Naive B cell (primary cell): Measurements from ENCODE around the gene CGNL1. TPM values are rescaled to one million over a fixed set of nuclear protein-coding genes. Genes with fewer than 3 reads are reported as not detected.

Experiments
- ATAC-seq, 2 donors: fragments of 150-1000 bp; cut with Tn5 transposase; 2 replicates each; pipeline ENCODE4 v1.10.0; 2021; ENCODE audit warnings: low read depth in 2 of 2, mild to moderate bottlenecking in 2 of 2, moderate library complexity in 2 of 2
- DNase-seq: peaks from one replicate; pipeline ENCODE4 v3.0.0; 2022
- H3K27ac Mint-ChIP-seq, 6 donors: one replicate each; pipeline ENCODE4 v1.8.0; 2020 to 2022; ENCODE audit warnings: mild to moderate bottlenecking in 6 of 6, mixed read lengths in 6 of 6, moderate library complexity in 5 of 6, inconsistent platforms in 2 of 6
- H3K27me3 Mint-ChIP-seq, 3 donors: one replicate each; pipeline ENCODE4 v1.8.0; 2021 to 2022; ENCODE audit warnings: mixed read lengths in 3 of 3, mild to moderate bottlenecking in 1 of 3
- H3K36me3 Mint-ChIP-seq, 2 donors: one replicate each; pipeline ENCODE4 v1.8.0; 2020 to 2022; ENCODE audit warnings: mixed read lengths in 2 of 2, inconsistent platforms in 1 of 2, mild to moderate bottlenecking in 1 of 2
- H3K4me1 Mint-ChIP-seq, 3 donors: one replicate each; pipeline ENCODE4 v1.8.0; 2020 to 2022; ENCODE audit warnings: mixed read lengths in 3 of 3, inconsistent platforms in 1 of 3, mild to moderate bottlenecking in 1 of 3, moderate library complexity in 1 of 3
- H3K4me3 Mint-ChIP-seq, 8 donors: one replicate each; pipeline ENCODE4 v1.8.0; 2020 to 2022; ENCODE audit warnings: mild to moderate bottlenecking in 8 of 8, mixed read lengths in 8 of 8, moderate library complexity in 8 of 8, inconsistent platforms in 2 of 8
- H3K9me3 Mint-ChIP-seq, 7 donors: one replicate each; pipeline ENCODE4 v1.8.0; 2020 to 2022; ENCODE audit warnings: mixed read lengths in 7 of 7, mild to moderate bottlenecking in 5 of 7, inconsistent platforms in 2 of 7, moderate library complexity in 1 of 7
- polyA plus RNA-seq, 6 donors: library from polyadenylated mRNA; unstranded; fragments of 300-500 nt; fragmentation: Illumina TruSeq; gene quantifications; one replicate each; pipeline ENCODE4 v1.2.3, GENCODE V29; 2021; ENCODE audit warnings: low read depth in 6 of 6

The CGNL1 gene
- polyA plus RNA-seq, 6 donors from 2014 or later, result 0.09 TPM; not detected in 4

DNA sequence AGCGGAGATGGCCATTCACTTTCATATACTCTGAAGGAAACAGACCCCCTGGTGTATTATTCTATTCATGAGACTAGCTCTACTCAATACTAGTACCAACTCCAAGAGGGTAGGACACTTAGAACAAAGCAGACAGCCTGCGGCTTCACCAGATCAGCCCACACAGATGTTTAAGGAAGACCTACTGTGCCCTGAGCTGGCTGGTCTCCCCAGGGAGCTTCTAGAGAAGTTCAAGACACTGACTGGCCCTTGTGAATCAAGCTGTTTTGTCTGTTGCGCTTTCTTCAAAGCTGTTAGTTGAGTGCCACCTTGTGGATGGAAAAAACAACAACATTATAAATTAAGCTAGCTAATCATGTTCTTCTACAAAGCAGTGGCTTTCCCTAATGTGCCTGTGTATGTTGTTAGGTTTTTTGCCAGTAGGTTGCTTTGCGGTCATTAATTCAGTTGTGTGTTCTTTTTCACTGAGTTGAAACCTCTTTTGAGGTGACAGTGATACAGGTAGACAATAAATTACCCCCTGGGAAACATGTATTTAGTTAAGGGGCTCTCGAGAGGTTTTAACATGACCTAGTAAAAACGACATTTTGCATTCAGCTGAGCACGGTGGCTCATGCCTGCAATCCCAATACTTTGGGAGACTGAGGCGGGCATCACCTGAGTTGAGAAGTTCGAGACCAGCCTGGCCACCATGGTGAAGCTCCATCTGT lies 151.2 kb downstream of the CGNL1 start:
- Mint-ChIP-seq H3K4me3 (peak overlapping the region in 1 of 8 donors; percentile 6), H3K9me3 (no peaks in the 10 kb centered on the region), H3K27ac (peak overlapping the region in 1 of 6 donors; percentile 44), H3K36me3 (no peaks in the 10 kb centered on the region), H3K27me3 (no peaks in the 10 kb centered on the region), H3K4me1 (peaks cover 9 to 20% (median 15%) of the 10 kb centered on the region in 3 donors)
- DNase-seq (peak; percentile 79), ATAC-seq (peak; percentile 98 to 100)

DNA sequence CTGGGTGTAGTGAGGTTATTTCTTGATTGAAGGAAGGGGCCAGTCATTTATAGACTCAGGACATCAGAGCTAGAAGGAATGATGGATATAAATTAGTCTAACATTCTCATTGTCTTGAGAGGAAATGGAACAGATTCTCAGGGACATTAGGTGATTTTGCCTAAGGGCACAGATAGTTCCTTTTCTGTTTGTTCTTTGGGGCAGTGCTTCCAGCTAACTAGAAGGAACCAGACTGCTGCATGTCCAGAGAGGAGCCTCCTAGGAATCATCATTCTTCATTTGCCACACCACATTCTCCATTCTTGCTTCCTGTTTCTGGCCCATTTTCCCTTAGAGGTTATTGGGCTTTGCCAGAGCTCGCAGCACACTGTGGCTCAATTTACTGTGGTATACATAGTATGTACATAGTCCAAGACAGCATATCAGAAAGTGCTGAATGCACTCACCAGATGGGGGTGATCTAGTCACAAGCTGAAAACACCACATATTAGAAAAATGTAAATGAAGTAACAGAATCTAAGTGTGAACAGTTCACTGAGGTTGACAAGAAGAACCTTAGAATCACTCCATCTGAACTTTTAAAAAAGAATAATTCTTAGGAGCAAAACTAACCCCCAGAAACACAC lies 152.7 kb downstream of the CGNL1 start:
- H3K27ac Mint-ChIP-seq, result no peak overlapping the region
- DNase-seq, result no peak
- H3K27me3 Mint-ChIP-seq, result no peaks in the 10 kb centered on the region
- H3K4me3 Mint-ChIP-seq, result no peak overlapping the region
- H3K36me3 Mint-ChIP-seq, result no peaks in the 10 kb centered on the region
- no peaks in the 10 kb centered on the region for H3K9me3 Mint-ChIP-seq
- H3K4me1 Mint-ChIP-seq, result peaks cover 5 to 10% (median 9%) of the 10 kb centered on the region in 3 donors
- ATAC-seq, result no peak

DNA sequence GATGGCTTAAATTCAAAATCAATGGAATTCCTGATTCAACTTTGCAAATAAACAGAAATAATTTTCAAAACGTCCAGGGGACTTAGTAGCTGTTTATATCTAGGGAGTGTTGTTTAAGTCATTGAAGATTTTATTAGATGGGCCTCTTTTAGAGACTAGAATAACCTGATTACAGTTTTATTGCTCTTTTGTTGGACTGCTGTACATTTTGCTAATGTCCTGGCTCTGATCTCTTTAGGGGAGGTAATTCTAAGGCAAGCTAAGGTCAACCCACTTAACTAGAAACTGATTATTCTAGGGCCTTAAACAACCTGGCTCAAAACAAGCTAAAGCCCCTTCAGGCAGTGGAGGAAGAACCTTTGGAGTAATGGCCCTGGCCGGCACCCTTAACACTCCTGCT lies 153.4 kb downstream of the CGNL1 start:
- Mint-ChIP-seq H3K9me3 (no peaks in the 10 kb centered on the region), H3K27me3 (no peaks in the 10 kb centered on the region), H3K4me3 (no peak overlapping the region), H3K4me1 (peaks cover 5 to 10% (median 9%) of the 10 kb centered on the region in 3 donors), H3K36me3 (no peaks in the 10 kb centered on the region), H3K27ac (peak overlapping the region in 1 of 6 donors; percentile 5)
- ATAC-seq (no peak), DNase-seq (no peak)

GRCh38 chr15:57532731-57533447 lies 156.6 kb downstream of the CGNL1 start:
- no peaks in the 10 kb centered on the region for H3K36me3 Mint-ChIP-seq
- no peak for ATAC-seq
- no peak overlapping the region for H3K4me3 Mint-ChIP-seq
- DNase-seq, result no peak
- peak overlapping the region in 1 of 6 donors; percentile 1 for H3K27ac Mint-ChIP-seq
- no peaks in the 10 kb centered on the region for H3K4me1 Mint-ChIP-seq
- H3K9me3 Mint-ChIP-seq, result peaks cover 0 to 11% (median 5%) of the 10 kb centered on the region in 7 donors
- peaks cover 0 to 5% (median 0%) of the 10 kb centered on the region in 3 donors for H3K27me3 Mint-ChIP-seq

DNA sequence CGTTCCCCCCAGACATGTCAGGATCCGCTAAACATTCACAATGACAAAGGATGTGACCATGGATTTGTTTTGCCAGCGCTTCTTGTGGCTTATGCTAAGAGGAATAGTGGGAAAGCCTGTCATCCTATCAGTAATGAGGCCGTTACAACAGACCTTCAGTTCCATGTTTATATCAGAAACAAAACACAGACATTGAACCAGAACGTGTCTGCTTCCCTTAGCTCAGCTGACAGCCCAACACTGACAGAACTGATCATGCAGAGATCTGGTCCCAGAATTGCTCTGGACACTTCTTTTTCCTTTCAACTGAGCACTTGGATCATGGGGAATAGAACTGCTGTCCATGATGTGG lies 157.1 kb downstream of the CGNL1 start:
- Mint-ChIP-seq H3K27ac (no peak overlapping the region), H3K27me3 (peaks cover 0 to 5% (median 0%) of the 10 kb centered on the region in 3 donors), H3K36me3 (no peaks in the 10 kb centered on the region), H3K4me3 (no peak overlapping the region), H3K4me1 (no peaks in the 10 kb centered on the region), H3K9me3 (peaks cover 0 to 11% (median 5%) of the 10 kb centered on the region in 7 donors)
- DNase-seq (no peak), ATAC-seq (no peak)

- Mint-ChIP-seq H3K9me3 (peaks cover 0 to 11% (median 5%) of the 10 kb centered on the region in 7 donors), H3K27me3 (peaks cover 1 to 6% (median 5%) of the 10 kb centered on the region in 3 donors), H3K4me3 (no peak overlapping the region), H3K36me3 (no peaks in the 10 kb centered on the region), H3K27ac (no peak overlapping the region), H3K4me1 (no peaks in the 10 kb centered on the region)
- ATAC-seq, result no peak
- no peak for DNase-seq
Measured at GRCh38 chr15:57534281-57534680, 158.0 kb downstream of the CGNL1 start.

GRCh38 chr15:57537072-57537471 lies 160.8 kb downstream of the CGNL1 start:
- H3K27me3 Mint-ChIP-seq, result peaks cover 6 to 20% (median 12%) of the 10 kb centered on the region in 3 donors

GRCh38 chr15:57537488-57538264 lies 161.4 kb downstream of the CGNL1 start:
- Mint-ChIP-seq H3K27me3 (peaks cover 8 to 20% (median 12%) of the 10 kb centered on the region in 3 donors), H3K9me3 (peaks cover 0 to 17% (median 8%) of the 10 kb centered on the region in 7 donors), H3K4me3 (no peak overlapping the region), H3K27ac (no peak overlapping the region), H3K36me3 (peaks cover 0 to 10% of the 10 kb centered on the region in 2 donors), H3K4me1 (no peaks in the 10 kb centered on the region)
- ATAC-seq (no peak), DNase-seq (no peak)

More at GRCh38 chr15:57537072-57537471, 160.8 kb downstream of the CGNL1 start:
- Mint-ChIP-seq H3K4me1 (no peaks in the 10 kb centered on the region), H3K27ac (no peak overlapping the region), H3K9me3 (peaks cover 0 to 17% (median 8%) of the 10 kb centered on the region in 7 donors), H3K36me3 (peaks cover 0 to 10% of the 10 kb centered on the region in 2 donors), H3K4me3 (no peak overlapping the region)
- no peak for ATAC-seq
- no peak for DNase-seq

- ATAC-seq (no peak), DNase-seq (no peak)
- peaks cover 8 to 20% (median 12%) of the 10 kb centered on the region in 3 donors for H3K27me3 Mint-ChIP-seq
- peaks cover 0 to 17% (median 8%) of the 10 kb centered on the region in 7 donors for H3K9me3 Mint-ChIP-seq
- no peak overlapping the region for H3K4me3 Mint-ChIP-seq
- no peaks in the 10 kb centered on the region for H3K4me1 Mint-ChIP-seq
- H3K36me3 Mint-ChIP-seq, result peaks cover 0 to 10% of the 10 kb centered on the region in 2 donors
- H3K27ac Mint-ChIP-seq, result no peak overlapping the region
Measured at GRCh38 chr15:57538265-57538529, 161.9 kb downstream of the CGNL1 start.

- peaks cover 8 to 20% (median 12%) of the 10 kb centered on the region in 3 donors for H3K27me3 Mint-ChIP-seq
- no peak overlapping the region for H3K27ac Mint-ChIP-seq
- no peaks in the 10 kb centered on the region for H3K4me1 Mint-ChIP-seq
- H3K36me3 Mint-ChIP-seq, result peaks cover 0 to 10% of the 10 kb centered on the region in 2 donors
- no peak for DNase-seq
- peaks cover 0 to 17% (median 8%) of the 10 kb centered on the region in 7 donors for H3K9me3 Mint-ChIP-seq
- no peak for ATAC-seq
- H3K4me3 Mint-ChIP-seq, result no peak overlapping the region
Measured at GRCh38 chr15:57538821-57539220, 162.5 kb downstream of the CGNL1 start.

DNA sequence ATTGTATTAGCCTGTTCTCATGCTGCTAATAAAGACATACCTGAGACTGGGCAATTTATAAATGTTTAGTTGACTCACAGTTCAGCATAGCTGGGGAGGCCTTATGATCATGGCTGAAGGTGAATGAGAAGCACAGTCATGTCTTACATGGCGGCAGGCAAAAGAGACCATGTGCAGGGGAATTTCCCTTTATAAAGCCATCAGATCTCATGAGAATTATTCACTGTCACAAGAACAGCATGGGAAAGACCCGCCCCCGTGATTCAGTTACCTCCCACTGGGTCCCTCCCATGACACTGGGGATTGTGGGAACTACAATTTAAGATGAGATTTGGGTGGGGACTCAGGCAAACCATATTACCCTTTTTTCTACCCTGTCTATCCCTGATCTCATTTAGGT lies 163.9 kb downstream of the CGNL1 start:
- Mint-ChIP-seq H3K4me3 (no peak overlapping the region), H3K4me1 (no peaks in the 10 kb centered on the region), H3K9me3 (peaks cover 0 to 17% (median 8%) of the 10 kb centered on the region in 7 donors)

GRCh38 chr15:57540736-57541135 lies 164.4 kb downstream of the CGNL1 start:
- ATAC-seq (peak in 1 of 2 donors; percentile 23), DNase-seq (no peak)
- peak overlapping the region in 1 of 6 donors; percentile 19 for H3K27ac Mint-ChIP-seq

More for the DNA sequence above, 163.9 kb downstream of the CGNL1 start:
- Mint-ChIP-seq H3K27ac (no peak overlapping the region), H3K27me3 (peaks cover 8 to 28% (median 12%) of the 10 kb centered on the region in 3 donors), H3K36me3 (peaks cover 0 to 10% of the 10 kb centered on the region in 2 donors)
- DNase-seq (no peak), ATAC-seq (no peak)

GRCh38 chr15:57541271-57541670 lies 165.0 kb downstream of the CGNL1 start:
- DNase-seq (no peak), ATAC-seq (no peak)
- no peaks in the 10 kb centered on the region for H3K4me1 Mint-ChIP-seq
- peak overlapping the region in 1 of 6 donors; percentile 37 for H3K27ac Mint-ChIP-seq
- peaks cover 0 to 10% (median 6%) of the 10 kb centered on the region in 7 donors for H3K9me3 Mint-ChIP-seq
- H3K27me3 Mint-ChIP-seq, result peaks cover 4 to 28% (median 19%) of the 10 kb centered on the region in 3 donors
- H3K4me3 Mint-ChIP-seq, result no peak overlapping the region
- peaks cover 0 to 10% of the 10 kb centered on the region in 2 donors for H3K36me3 Mint-ChIP-seq

More at GRCh38 chr15:57540736-57541135, 164.4 kb downstream of the CGNL1 start:
- Mint-ChIP-seq H3K36me3 (peaks cover 0 to 10% of the 10 kb centered on the region in 2 donors), H3K4me3 (no peak overlapping the region), H3K4me1 (no peaks in the 10 kb centered on the region), H3K27me3 (peaks cover 4 to 28% (median 18%) of the 10 kb centered on the region in 3 donors), H3K9me3 (peaks cover 0 to 16% (median 6%) of the 10 kb centered on the region in 7 donors)
